ENCODE results near the gene PCDHB16. TPM values are rescaled to one million over a fixed set of nuclear protein-coding genes. Genes with fewer than 3 reads are reported as not detected.

The PCDHB16 gene
- total RNA-seq, 1 experiment from 2014 or later: 0.03 TPM

Other genes with a start within 250 kb of the PCDHB16 start
- 21.2 and 24.2 TPM in 2 replicates for gene PCDHAC2, start 215.9 kb upstream of the PCDHB16 start, total RNA-seq (2014; rRNA removed; shearing (Covaris generic))
- gene PCDHB1, start 131.0 kb upstream of the PCDHB16 start, total RNA-seq (2014; rRNA removed; shearing (Covaris generic)): 0.10 and 0.30 TPM in 2 replicates
- gene PCDHB2, start 87.8 kb upstream of the PCDHB16 start, total RNA-seq (2014; rRNA removed; shearing (Covaris generic)): 0.69 and 1.9 TPM in 2 replicates
- gene PCDHB3, start 81.9 kb upstream of the PCDHB16 start, total RNA-seq (2014; rRNA removed; shearing (Covaris generic)): 0.21 and 0.26 TPM in 2 replicates
- 0.35 and 0.41 TPM in 2 replicates for gene PCDHB4, start 60.6 kb upstream of the PCDHB16 start, total RNA-seq (2014; rRNA removed; shearing (Covaris generic))
- gene PCDHB5, start 47.2 kb upstream of the PCDHB16 start, total RNA-seq (2014; rRNA removed; shearing (Covaris generic)): 0.07 TPM in 2 replicates
- gene PCDHB6, start 32.3 kb upstream of the PCDHB16 start, total RNA-seq (2014; rRNA removed; shearing (Covaris generic)): not detected in 2 replicates
- 0.03 TPM in 1 of 2 replicates, not detected in the other for gene PCDHB7, start 9.7 kb upstream of the PCDHB16 start, total RNA-seq (2014; rRNA removed; shearing (Covaris generic))
- not detected in 2 replicates for gene PCDHB8, start 4.6 kb upstream of the PCDHB16 start, total RNA-seq (2014; rRNA removed; shearing (Covaris generic))
- gene PCDHB9, start 4.8 kb downstream of the PCDHB16 start, total RNA-seq (2014; rRNA removed; shearing (Covaris generic)): not detected in 2 replicates
- gene PCDHB10, start 10.0 kb downstream of the PCDHB16 start, total RNA-seq (2014; rRNA removed; shearing (Covaris generic)): 0.03 and 0.33 TPM in 2 replicates
- gene PCDHB11, start 17.2 kb downstream of the PCDHB16 start, total RNA-seq (2014; rRNA removed; shearing (Covaris generic)): 0.03 and 0.18 TPM in 2 replicates
- gene PCDHB12, start 26.3 kb downstream of the PCDHB16 start, total RNA-seq (2014; rRNA removed; shearing (Covaris generic)): not detected in 2 replicates
- 0.03 TPM in 1 of 2 replicates, not detected in the other for gene PCDHB13, start 31.5 kb downstream of the PCDHB16 start, total RNA-seq (2014; rRNA removed; shearing (Covaris generic))
- 0.10 and 0.26 TPM in 2 replicates for gene PCDHB14, start 41.0 kb downstream of the PCDHB16 start, total RNA-seq (2014; rRNA removed; shearing (Covaris generic))
- gene PCDHB15, start 63.0 kb downstream of the PCDHB16 start, total RNA-seq (2014; rRNA removed; shearing (Covaris generic)): not detected in 2 replicates
- 0.14 TPM in 1 of 2 replicates, not detected in the other for gene SLC25A2, start 121.7 kb downstream of the PCDHB16 start, total RNA-seq (2014; rRNA removed; shearing (Covaris generic))
- gene TAF7, start 138.4 kb downstream of the PCDHB16 start, total RNA-seq (2014; rRNA removed; shearing (Covaris generic)): 39.5 and 41.8 TPM in 2 replicates
- not detected in 2 replicates for gene PCDHGA1, start 148.1 kb downstream of the PCDHB16 start, total RNA-seq (2014; rRNA removed; shearing (Covaris generic))
- gene PCDHGA2, start 156.4 kb downstream of the PCDHB16 start, total RNA-seq (2014; rRNA removed; shearing (Covaris generic)): not detected in 2 replicates
- gene PCDHGA3, start 161.4 kb downstream of the PCDHB16 start, total RNA-seq (2014; rRNA removed; shearing (Covaris generic)): 0.14 TPM in 1 of 2 replicates, not detected in the other
- not detected in 2 replicates for gene PCDHGB1, start 167.7 kb downstream of the PCDHB16 start, total RNA-seq (2014; rRNA removed; shearing (Covaris generic))
- gene PCDHGA4, start 172.6 kb downstream of the PCDHB16 start, total RNA-seq (2014; rRNA removed; shearing (Covaris generic)): 0.03 TPM in 1 of 2 replicates, not detected in the other
- gene PCDHGB2, start 177.6 kb downstream of the PCDHB16 start, total RNA-seq (2014; rRNA removed; shearing (Covaris generic)): 0.03 TPM in 1 of 2 replicates, not detected in the other
- gene PCDHGA5, start 181.8 kb downstream of the PCDHB16 start, total RNA-seq (2014; rRNA removed; shearing (Covaris generic)): not detected in 2 replicates
- gene PCDHGB3, start 187.9 kb downstream of the PCDHB16 start, total RNA-seq (2014; rRNA removed; shearing (Covaris generic)): 0.26 TPM in 1 of 2 replicates, not detected in the other
- 0.04 TPM in 1 of 2 replicates, not detected in the other for gene PCDHGA6, start 191.5 kb downstream of the PCDHB16 start, total RNA-seq (2014; rRNA removed; shearing (Covaris generic))
- not detected in 2 replicates for gene PCDHGA7, start 200.4 kb downstream of the PCDHB16 start, total RNA-seq (2014; rRNA removed; shearing (Covaris generic))
- 0.66 and 1.4 TPM in 2 replicates for gene PCDHGB4, start 205.3 kb downstream of the PCDHB16 start, total RNA-seq (2014; rRNA removed; shearing (Covaris generic))
- gene PCDHGA8, start 210.2 kb downstream of the PCDHB16 start, total RNA-seq (2014; rRNA removed; shearing (Covaris generic)): 0.22 TPM in 1 of 2 replicates, not detected in the other
- gene PCDHGB5, start 215.6 kb downstream of the PCDHB16 start, total RNA-seq (2014; rRNA removed; shearing (Covaris generic)): not detected in 2 replicates
- gene PCDHGA9, start 220.4 kb downstream of the PCDHB16 start, total RNA-seq (2014; rRNA removed; shearing (Covaris generic)): 0.04 and 0.10 TPM in 2 replicates
- 1.7 and 1.9 TPM in 2 replicates for gene PCDHGB6, start 225.6 kb downstream of the PCDHB16 start, total RNA-seq (2014; rRNA removed; shearing (Covaris generic))
- 0.35 and 0.78 TPM in 2 replicates for gene PCDHGA10, start 230.6 kb downstream of the PCDHB16 start, total RNA-seq (2014; rRNA removed; shearing (Covaris generic))
- gene PCDHGB7, start 235.3 kb downstream of the PCDHB16 start, total RNA-seq (2014; rRNA removed; shearing (Covaris generic)): 4.4 and 4.6 TPM in 2 replicates
- 0.21 and 0.30 TPM in 2 replicates for gene PCDHGA11, start 238.7 kb downstream of the PCDHB16 start, total RNA-seq (2014; rRNA removed; shearing (Covaris generic))
- 0.10 and 0.44 TPM in 2 replicates for gene PCDHGA12, start 248.1 kb downstream of the PCDHB16 start, total RNA-seq (2014; rRNA removed; shearing (Covaris generic))